HG02588 (cell line): ENCODE results near the gene STMN1.

Experiments used
- ATAC-seq: cut with Tn5 transposase; IDR thresholded peaks from one replicate; pipeline ENCODE4 v1.9.1; 2021; ENCODE audit warnings: mild to moderate bottlenecking, moderate library complexity; ENCODE audit not compliant: unreplicated experiment

Gene STMN1

DNA sequence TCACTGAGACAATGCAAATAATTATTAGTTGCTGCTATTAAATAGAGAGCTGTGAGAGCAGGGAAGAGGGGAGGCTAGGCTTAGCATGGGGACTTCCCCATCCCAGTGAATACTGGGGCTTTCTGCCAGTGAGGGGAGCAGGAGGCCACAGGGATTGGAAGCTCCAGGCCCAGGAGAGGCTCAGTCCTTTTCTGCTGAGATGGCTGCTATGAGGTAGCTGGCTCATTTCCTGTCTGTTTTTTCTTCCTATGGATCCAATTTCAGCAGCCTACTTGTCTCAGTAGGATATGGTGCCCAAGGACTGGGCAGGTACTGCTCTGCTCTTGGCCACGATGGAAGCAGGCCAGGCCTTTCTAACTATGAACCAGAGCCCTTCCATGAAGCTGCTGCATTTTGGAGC is 10.0 kb downstream of the STMN1 start:
- no peak for ATAC-seq

DNA sequence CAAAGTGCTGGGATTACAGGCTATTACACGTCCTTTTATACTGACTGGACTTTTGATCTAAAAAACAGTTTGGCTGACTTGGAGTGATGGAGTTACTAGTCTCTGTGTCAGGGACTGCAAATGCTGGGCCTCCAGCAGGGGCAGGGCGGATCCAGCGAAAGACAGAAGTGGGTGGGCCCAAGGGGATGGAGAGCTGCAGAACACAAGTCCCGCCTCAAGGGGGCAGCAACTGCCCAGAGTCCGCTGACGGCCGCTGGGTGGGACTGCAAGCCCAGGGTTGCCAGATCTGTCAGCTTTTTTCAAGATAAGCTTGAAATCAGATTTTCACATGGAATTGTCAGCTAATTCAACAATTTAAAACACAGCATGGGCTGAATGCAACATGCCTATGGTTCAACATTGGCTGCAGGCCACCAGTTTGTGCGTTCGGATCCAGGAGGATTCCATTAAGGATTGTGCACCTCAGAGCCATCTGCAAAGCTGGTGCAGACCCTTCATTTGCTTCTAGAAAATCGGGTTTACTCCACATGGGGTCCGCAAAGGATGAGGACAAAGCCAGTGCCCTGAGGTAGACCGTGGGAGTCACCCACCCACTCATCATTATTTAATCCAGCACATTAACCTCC is 10.7 kb downstream of the STMN1 start:
- ATAC-seq = peak; percentile 73

DNA sequence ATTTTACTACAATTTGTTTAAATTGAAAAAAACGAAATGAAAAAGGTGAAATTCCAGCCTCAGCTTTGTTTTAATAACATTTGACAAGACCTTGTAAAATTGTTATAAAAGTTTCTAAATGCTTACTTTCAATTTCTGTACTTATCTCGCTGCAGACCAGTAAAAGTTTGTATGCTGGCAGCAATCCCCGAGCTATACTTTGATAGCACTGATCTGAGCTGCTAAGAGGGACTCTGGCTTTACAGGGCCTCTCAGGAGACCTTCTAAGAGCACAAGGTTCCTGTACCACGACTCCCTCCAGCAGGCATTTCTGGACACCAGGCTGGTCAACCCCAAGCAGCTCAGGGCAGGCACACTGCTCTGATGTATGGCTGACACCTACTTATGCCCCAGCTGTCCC is 13.1 kb downstream of the STMN1 start:
- no peak for ATAC-seq

DNA sequence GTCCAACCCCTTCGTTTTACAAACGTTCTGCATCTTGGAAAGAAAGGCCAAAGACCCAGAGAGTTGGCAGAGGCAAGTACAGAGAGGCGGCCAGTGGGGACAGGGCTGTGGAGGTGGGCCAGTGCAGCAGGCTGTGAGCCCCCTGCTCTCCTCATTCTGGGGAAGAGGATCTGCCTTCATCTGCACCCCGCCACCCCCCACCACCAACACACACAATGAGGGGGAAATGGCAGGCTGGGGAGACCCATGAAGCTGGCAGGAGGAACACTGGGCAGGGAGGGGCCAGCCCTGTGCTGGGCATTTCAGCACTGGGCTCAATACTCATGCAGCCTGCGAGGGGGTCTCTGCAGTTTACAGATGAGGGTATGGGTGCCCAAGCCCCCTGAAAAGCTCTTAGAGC is 14.6 kb downstream of the STMN1 start:
- no peak for ATAC-seq

DNA sequence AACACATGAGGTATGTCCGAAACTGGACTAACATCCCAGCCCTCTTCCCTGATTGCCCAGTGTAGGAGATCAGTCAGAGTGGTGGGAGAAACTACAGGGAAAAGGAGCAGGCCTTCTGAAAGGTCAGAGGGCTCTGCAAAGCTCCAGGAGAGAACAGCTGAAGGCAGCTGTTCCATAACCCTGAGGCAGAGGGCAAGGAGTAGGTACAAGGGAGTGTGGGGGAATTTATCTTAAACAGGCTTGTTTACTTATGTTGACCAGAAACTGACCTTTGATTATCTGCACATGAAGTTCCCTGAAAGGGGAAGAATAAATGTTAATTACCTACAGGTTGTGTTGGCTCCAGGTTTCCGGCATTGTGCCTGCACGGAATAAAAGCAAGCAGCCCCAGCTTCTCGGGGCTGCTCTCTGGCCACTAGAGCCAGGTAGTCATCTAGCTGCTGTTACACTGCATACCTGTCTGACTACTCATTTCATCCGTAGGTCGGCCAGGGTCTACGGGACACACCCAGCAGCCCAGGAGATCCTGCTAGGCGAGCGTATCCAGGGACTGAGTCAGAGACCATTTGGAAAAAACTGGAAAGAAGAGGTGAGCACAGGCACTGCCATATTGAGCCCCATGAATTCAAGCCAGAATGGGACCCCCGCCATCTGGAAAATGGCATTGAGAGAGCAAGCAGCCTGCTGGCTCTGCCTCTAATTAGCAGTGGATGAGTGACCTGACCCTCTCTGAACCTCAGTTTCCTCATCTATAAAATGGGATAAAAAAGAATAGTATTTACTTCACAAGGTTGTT is 15.8 kb downstream of the STMN1 start:
- no peak for ATAC-seq

DNA sequence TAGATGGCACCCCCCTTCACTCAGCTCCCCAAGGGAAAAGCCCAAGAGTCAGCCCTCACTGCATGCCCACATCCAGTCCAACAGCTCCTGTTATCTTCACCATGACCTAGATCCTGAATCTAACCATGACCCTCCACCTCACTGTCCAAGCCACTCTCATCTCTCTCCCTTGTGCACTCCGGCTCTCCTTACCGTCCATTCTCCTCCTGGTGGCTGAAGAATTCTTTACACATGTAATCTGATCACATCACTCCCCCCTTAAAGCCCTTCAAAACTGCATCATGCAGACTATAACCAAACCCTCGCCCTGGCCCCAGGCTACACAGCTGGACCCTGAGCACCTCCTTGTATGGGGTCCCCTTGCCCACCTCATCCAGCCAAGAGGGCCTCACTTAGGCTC is 16.7 kb downstream of the STMN1 start:
- no peak for ATAC-seq

DNA sequence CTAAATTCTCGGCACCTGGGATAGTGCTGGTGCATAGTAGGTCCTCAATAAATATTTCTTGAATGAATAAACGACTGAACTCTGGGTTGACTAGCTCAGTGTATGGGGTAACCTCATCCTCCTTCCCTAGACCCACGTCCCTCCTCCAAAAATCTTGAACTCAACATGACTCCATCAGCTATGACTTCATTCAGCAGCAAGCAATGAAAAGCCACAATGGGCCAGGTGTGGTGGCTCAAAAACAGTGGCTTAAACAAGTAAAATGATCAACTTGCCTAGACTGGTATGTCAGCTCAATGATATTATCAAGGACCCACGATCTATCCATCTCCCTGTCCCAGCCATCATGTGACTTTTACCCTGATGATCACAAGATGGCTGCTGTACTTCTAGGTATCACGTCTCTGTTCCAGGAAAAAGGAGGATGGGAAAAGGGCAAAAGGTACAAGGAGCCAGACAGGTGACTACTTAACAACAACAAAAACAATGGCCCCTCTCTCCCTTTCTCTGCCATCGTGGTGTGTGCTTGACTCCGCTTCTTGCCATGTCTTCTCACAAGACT is 17.7 kb downstream of the STMN1 start:
- ATAC-seq = no peak

DNA sequence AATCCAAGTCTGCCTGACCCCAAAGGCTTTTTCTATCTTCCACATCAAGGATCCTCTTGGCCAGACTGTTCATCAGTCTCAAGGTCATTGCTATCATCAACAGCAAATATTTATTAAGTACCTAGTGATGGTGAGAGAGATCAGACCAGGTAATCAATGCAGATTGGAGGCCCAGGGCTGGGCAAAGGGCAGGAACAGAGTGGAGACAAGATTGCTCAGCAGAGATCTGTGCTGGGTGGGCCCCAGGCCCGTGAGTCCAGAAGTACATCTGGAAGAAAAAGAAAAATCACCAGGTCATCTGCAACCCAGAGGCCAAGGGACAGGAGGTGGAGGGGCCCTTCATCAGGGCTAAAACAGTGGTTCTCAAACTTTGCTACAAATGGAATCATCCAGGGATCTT is 20.6 kb downstream of the STMN1 start:
- no peak for ATAC-seq

DNA sequence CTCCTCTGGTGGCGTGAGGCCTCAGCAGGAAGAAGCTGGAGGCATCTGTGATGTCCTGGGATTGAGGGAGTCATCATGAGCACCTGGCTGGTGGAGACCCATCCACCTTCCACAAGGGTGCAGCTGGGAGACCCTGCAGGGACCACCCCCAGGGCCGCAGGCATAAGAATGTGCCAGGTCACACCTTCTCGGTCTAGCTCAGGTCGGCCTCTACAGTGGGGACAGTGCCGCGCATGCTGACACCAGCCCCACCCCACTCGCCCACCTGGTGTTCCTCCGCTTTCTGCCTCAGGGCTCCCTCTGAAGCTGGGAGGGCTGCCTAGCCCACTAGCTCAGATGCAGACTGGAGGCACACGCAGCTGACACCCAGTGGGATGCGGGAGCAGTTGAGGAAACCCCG is 25.0 kb downstream of the STMN1 start:
- ATAC-seq = no peak

DNA sequence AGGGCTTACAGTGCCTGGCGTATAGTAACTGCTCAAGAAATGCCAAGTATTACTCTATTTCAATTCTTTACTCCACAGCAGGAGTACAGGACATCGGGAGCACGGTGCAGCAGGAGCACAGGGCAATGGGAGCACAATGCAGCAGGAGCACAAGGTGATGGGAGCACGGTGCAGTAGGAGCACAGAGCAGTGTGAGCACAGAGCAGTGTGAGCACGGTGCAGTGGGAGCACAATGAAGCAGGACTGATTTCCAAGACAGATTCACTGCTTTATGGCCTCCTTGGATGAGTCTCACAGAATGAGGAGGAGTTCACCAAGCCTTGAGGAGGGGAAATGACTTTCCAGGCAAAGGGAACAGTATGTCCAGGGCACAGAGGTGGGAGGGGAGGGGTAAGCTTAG is 25.7 kb downstream of the STMN1 start:
- no peak for ATAC-seq

DNA sequence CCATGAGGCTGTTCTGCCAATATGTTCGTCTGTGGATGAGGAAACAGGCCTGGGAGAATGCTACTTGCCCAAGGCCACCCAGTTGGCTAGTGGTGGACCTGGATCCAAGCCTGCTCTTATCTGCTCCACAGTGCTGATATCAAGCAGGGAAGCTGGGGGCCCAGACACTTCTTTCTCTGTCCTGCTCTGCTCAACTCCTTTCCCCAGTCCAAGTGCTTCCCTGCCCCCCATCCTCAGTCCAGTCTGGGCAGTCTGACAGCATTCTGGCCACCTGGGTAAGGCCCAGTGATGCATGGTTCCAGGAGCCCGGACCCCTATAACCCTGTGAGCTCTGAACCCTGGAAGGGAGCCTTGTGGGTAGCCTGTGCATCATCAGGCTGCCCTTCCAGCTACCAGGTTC is 26.5 kb downstream of the STMN1 start:
- ATAC-seq = no peak

DNA sequence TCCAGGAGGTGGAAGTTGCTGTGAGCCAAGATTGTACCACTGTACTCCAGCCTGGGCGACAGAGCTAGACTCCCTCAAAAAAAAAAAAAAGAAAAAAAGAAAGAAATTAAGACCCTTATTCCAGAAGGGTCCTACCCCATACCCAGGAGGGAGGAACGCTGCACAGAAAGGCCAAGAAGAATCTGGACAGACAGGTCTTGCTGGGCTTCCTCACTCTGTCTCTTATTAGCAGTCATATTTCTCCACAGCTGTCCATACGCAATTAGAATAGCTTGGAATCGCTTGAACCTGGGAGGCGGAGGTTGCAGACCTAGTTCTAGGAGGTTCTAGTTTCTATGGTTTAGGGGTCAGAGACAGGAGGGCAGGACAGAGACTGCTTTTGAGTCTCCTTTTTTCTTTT is 27.5 kb downstream of the STMN1 start:
- ATAC-seq = no peak

DNA sequence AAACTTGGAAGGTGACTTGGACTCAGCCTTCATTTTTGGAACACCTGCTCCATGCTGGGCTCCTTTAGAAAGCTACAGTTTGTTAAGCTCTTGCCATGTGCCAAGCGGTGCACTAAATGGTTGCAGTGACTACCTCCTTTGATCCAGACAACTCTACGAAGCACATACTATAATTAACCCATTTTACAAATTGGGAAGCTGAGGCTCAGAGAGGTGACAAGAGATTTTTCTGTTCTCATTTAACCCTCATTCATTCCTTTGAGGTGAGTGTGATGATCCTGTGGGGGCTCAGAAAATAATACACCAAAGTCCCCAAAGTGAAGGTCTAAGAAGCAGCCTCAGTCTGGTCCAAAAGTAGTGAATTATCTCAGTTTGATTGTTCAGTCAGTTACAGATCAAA is 29.1 kb downstream of the STMN1 start:
- no peak for ATAC-seq

DNA sequence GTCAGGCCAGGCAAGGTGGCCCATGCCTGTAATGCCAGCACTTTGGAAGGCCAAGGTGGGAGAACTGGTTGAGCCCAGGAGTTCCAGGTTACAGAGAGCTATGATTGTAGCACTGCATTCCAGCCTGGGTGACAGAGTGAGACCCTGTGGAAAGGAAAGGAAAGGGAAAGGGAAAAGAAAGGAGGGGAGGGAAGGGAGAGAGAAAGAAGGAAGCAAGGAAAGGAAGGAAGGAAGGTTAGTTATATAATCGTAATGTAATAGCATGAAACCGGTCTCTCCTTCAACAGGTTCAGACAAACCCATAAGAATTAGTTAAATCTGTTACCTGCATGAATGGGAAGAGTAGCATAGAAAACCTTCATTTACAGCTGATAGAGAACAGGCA is 29.5 kb downstream of the STMN1 start:
- ATAC-seq = no peak

DNA sequence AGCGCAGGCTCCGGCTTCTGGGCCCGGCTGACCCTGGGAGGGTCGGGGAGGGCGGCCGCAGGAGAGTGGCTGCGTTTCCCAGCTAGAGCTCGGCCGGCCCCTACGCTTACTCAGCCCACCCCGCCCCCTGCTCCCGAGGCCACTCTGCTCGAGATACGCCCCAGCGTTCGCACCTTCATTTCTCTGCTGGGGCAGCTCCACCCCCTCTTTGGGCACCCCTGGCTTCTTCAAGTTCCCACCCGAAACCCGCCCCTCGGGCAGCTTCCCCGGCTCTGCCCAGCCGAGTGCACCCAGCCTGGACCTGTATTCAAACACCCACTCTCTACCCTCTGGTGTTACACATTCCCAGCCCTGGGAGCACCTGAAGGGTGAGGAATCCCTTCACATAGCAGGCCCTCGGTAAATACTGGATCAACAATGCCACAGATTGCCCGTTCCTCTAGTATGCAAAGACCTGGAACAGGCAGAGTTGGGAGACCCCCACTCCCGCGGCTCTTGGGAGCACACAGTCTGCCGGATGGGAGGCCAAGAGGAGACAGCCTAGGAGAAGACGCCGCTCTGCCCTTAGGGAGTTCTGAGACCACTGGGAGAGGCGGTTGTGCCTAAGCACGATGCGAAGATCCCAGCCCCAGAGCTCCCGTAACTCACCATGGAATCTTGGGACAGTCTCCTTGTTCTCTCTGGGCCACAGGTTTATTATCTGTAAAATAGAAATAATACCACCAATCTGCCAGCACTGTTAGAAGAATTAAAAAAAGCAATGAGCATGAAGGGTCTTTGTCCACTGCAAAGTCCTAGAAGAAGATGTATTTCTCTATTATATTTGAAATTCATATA is 30.1 kb downstream of the STMN1 start:
- ATAC-seq = peak; percentile 23

DNA sequence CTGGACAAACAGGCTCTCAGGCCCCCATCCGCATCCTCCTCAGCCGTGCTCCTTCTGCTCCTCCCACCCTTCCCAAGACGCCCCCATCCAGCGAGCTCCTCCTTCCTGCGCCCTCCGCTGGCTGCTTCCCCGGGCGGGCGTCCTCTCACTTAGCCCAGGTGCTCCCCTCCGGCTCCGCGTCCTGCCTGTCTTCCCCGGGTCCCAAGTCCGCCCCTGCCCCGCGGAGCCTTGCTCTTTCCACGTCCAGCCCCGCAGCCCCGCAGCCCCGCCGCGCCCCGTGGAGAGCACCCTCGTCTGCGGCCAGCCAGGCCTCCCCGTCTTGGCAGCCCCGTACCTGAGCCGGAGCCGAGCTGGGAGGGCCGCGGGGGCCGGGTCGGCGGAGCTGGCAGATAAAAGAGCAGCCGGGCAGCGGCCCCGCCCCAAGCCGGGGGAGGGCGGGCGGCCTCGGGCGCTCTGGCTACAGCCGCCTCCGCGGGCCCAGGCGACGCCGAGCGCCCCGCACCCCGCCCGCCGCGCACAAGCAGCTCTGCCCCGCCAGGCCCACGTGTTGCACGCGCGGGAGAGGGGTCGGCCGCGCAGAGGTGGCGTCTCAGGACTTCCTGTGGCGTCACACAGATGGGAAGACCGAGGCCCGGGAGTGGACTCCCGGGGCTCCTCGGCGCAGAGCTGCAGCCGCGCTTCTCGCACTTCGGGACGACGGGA is 30.9 kb downstream of the STMN1 start, which contains the start of gene PAQR7:
Gene PAQR7 (minus strand): TSS at position 555 of the 702 bp plus-strand sequence. CDS start 11,869 bp downstream, outside the sequence.
- ATAC-seq = peak; percentile 51

DNA sequence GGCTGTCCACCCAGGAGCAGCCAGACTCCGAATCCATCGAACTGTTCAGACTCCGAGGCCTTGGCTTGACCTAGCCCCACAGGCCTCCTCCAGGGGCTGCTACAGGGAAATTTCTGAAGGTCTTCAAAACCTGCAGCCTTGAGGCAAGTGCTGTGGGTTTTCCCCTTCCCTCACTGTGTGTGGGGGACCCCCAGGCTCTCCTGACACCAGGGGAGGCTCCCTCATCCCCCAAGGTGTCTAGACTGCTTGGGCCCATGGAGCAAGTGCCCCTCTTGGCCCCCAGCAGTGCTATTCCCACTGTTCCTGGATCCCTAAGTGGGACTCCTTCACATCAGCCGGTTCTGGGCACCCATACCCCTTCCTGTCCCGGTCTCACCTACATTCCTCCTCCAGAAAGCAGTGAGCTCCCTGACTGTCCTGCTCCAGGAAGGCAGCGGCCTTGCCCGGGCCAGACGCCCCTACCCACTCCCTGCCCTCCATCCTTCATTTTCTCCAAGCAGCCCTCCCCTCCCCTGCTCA is 31.5 kb downstream of the STMN1 start:
- peak; percentile 12 for ATAC-seq

DNA sequence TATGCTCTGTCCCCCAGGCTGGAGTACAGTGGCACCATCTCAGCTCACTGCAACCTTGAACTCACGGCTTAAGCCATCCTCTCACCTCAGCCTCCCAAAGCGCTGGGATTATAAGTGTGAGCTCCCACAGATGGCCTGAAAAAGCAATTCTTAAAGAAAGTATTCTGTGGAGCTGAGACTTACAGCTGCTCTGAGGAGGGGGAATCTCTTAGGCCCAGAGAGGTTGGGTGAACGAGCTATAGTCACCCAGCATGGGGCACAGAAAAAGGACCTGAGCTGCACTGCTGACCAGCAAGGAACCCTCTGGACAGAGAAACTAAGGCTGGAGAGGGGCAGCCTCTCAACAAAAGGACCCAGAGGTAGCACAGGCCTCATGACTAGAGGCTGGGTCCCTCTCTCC is 32.0 kb downstream of the STMN1 start:
- ATAC-seq = no peak

DNA sequence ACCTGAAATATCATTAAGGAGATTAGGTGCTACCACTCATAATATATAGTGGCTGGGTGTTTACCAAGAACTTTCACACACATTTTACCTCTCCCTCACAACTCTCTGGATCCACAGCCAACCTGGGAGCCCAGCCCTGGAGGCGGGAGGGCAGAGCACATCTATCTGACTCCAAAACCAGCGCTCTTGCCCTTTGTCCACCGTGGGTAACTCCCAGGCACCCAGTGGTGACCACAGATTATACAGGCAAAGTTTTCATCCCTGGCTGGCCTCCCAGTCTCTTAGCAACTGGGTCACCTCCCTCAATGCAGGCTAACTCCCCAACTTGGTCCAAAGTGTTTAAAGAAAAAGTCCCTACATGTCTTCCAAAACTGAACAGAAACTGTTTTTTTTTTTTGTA is 33.1 kb downstream of the STMN1 start:
- ATAC-seq = no peak

DNA sequence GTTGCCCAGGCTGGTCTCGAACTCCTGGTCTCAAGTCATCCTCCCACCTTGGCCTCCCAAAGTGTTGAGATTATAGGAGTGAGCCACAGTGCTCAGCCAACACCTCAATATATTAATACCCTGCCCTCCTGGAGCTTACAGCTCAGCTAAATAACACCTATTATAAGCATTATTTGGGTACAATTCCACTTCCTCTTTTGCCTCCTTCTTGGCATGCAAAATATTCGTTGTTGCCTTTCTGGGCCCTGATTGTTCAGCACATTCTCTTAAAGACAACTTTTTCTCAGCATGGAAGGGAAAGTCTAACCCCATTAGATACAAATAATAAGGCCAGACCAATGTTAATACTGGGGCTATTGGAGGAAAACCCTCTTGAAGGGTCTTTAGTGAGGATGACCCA is 33.5 kb downstream of the STMN1 start:
- ATAC-seq = no peak
